NCI-H774 (cell line): ENCODE data around the gene C17orf58.
"Not testable (repeated sequence)": the region's sequence is repeated elsewhere in the genome, so short reads cannot be mapped to it uniquely, and the experiment has no call there.

Experiments used
- DNase-seq: peaks from one replicate; lab custom pipeline; 2025; lab: John Stamatoyannopoulos, UW

The C17orf58 gene

DNA sequence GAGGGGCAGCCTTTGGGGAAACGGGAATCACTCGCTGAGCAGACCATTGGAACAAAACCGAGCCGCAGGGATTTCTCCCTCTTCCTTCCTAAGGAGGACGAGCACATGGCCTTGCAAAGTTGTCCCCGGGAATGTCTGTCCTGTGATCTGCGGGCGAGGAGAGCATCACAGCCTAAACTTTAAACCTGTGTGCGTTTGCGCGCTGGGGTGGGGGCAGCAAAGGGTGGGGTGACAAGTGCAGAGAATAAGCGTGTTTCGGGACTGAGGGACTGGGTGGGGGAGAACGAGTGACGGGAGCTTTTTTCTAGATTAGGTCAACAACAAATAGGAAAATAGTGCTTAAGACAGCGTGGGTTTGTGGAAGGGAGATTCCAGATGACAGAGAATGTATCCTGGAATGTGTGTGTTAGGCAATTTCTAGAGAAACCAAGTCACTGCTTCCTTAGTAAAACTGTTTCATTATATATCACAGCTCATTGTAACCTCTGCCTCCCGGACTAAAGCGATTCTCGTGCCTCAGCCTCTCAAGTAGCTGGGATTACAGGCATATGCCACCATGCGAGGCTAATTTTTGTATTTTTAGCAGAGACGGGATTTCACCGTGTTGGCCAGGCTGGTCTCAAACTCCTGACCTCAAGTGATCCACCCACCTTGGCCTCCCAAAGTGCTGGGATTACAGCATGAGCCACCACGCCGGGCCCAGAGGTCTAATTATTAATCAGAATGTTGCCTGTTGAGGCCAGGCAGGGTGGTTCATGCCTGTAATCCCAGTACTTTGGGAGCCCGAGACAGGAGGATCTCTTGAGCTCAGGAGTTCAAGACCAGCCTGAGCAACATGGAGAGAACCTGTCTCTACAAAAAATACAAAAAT lies at the start of gene C17orf58:
C17orf58 (minus strand) TSS at position 169 of the 871 bp plus-strand sequence. CDS start 271 bp downstream, outside the sequence.
- not testable (repeated sequence) for DNase-seq

- no peak for DNase-seq
Measured at GRCh38 chr17:68036304-68037147, 40.3 kb upstream of the C17orf58 start.

- peak; percentile 100 for DNase-seq
Measured at GRCh38 chr17:68035523-68036303, 39.4 kb upstream of the C17orf58 start, which contains the start of gene KPNA2. Gene KPNA2 (plus strand): TSS chr17:68035735. CDS start chr17:68037133, 1,398 bp downstream.

GRCh38 chr17:68035131-68035522 lies 38.9 kb upstream of the C17orf58 start:
- peak; percentile 100 for DNase-seq

GRCh38 chr17:68034452-68034776 lies 38.1 kb upstream of the C17orf58 start:
- no peak for DNase-seq

DNA sequence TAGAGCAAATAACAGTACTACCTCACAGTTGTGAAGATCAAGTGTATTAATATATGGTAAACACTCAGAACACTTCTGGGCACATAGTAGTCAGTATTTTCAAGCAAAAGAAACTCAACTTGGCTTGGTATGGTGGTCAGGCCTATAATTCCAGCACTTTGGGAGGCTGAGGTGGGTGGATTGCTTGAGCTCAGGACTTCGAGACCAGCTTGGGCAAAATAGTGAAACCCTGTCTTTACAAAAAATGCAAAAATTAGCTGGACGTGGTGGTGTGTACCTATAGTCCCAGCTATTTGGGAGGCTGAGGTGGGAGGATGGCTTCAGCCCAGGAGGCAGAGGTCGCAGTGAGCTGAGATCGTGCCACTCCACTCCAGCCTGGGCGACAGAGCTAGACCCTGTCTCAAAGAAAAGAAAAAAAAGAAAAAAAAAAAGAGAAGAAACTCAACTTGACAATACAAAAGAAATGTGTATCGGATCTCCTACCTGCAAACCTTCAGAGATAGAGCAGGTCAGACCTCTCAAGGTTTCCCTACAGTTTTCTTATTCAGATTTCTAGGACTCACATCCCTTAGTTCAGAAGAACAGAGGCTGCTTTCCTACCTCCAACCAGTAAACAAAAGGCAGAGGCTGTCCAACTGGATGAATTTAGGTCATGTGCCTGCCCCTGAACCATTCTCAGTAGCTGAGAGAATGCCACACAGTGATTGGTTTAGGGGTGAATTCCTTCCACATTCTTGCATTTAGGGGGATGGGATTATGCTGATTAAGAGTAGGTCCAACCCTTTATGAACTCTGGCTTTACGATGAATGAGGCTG lies 37.6 kb upstream of the C17orf58 start:
- DNase-seq: no peak

DNA sequence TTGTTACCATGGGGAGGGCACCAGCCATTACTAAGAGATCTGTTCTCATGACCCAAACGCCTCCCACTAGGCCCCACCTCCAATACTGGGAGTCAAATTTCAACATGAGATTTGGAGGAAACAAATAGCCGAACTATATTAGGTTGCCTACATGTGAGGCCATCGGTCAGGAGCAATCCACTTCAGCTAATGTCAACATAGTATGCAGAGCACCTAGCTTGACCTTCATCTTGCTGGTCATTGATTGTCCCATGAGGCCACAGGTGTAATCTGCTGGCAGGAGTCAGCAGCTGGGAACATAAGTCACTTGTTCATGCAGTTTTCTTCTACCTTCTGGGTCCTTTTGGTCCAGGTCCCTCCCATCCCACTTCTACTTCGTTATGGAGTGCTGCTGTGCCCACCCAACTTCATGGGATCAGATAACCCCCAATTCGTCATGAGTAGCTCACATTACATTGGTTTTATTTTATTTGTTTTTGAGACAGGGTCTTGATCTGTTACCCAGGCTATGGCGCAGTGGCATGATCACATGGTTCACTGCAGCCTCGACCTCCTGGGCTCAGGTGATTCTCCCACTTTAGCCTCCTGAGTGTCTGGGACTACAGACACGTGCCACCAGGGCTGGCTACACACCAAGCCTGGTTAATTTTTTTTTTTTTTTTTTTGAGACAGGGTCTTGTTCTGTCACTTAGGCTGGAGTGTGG lies 33.4 kb upstream of the C17orf58 start:
- peak; percentile 27 for DNase-seq

DNA sequence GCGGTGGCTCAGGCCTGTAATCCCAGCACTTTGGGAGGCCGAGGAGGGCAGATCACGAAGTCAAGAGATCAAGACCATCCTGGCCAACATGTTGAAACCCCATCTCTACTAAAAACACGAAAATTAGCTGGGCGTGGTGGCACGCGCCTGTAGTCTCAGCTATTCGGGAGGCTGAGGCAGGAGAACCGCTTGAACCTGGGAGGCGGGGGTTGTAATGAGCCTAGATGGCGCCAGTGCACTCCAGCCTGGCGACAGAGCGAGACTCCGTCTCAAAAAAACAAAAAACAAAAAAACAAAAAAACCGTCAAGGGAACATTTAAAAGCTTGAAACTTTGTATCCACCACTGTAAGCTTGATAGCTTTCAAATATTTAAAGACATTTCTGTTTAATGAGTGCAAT lies 26.3 kb upstream of the C17orf58 start:
- DNase-seq: not testable (repeated sequence)

DNA sequence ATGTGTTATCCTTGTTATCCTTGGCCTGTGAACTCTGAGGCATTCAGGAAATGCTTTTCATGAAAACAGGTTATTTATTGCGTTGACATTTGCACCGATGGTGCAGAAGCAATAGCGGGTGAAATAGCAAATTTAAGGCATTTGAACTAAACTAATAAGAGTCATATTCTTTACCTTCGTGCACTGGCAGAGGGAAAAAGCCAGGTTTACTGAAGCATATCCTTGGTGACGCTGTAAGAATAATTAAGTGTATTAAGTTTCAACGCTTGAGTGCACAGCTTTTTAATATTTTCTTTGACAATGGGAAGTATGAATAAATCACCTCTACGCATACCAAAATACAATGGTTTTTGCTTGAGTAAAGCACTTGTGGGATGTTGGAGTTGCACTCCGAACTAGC lies 25.7 kb upstream of the C17orf58 start:
- no peak for DNase-seq

DNA sequence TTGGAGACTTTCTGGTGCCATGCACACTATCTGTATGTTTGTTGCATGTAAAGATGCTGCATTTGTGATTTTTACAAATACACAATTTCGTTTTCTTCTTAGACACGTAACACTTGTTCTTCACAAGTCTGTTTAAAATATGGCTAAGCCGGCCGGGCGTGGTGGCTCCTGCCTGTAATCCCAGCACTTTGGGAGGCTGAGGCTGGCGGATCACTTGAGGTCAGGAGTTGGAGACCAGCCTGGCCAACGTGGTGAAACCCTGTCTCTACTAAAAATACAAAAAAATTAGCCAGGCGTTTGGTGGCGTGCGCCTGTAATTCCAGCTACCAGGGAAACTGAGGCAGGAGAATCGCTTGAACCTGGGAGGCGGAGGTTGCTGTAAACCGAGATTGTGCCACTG lies 24.5 kb upstream of the C17orf58 start:
- not testable (repeated sequence) for DNase-seq

- peak; percentile 70 for DNase-seq
Measured at GRCh38 chr17:68020409-68020756, 24.1 kb upstream of the C17orf58 start.

- peak; percentile 99 for DNase-seq
Measured at GRCh38 chr17:68019675-68020408, 23.6 kb upstream of the C17orf58 start.

GRCh38 chr17:68019336-68019674 lies 23.0 kb upstream of the C17orf58 start:
- DNase-seq: no peak

GRCh38 chr17:68018493-68018892 lies 22.2 kb upstream of the C17orf58 start:
- DNase-seq: not testable (repeated sequence)

- DNase-seq: no peak
Measured at GRCh38 chr17:68016838-68017237, 20.6 kb upstream of the C17orf58 start.

DNA sequence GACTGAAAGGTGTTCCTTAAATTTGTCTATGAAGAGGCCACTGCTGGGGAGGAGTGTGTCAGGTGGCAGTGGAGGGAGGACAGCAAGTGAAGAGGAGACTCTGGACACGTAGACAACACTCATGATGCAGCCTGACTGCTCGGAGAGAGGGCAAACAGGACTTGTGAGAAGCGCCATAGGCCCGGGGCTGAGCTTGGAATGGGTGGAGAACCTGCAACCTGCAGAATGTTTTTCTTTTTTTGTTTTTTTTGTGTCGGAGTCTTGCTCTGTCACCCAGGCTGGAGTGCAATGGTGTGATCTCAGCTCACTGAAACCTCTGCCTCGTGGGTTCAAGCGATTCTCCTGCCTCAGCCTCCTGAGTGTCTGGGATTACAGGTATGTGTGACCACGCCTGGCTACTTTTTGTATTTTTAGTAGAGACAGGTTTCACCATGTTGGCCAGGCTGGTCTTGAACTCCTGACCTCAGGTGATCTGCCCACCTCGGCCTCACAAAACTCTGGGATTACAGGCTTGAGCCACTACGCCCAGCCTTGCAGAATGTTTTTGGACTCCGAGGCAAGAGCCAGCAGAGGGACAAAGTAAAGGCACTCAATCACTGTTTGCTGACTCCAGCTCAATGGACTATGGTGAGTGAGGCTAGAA lies 18.9 kb upstream of the C17orf58 start:
- no peak for DNase-seq

GRCh38 chr17:68013385-68013784 lies 17.1 kb upstream of the C17orf58 start:
- no peak for DNase-seq

DNA sequence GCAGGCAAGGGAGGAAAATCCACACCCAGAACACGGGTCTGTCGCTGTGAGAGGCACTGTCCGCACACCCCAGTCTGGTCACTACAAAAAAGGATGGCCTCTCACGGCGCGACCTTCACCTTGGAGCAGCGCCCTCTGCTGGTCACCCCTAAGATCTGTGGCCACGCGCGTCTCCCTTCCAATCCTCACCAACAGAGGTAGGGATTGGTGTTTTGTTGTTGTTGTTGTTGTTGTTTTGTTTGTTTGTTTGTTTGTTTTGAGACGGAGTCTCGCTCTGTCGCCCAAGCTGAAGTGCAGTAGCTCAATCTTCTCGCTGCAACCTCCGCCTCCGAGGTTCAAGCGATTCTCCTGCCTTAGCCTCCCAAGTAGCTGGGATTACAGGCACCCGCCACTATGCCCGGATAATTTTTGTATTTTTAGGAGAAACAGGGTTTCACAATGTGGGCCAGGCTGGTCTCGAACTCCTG lies 15.0 kb upstream of the C17orf58 start:
- peak; percentile 70 for DNase-seq

DNA sequence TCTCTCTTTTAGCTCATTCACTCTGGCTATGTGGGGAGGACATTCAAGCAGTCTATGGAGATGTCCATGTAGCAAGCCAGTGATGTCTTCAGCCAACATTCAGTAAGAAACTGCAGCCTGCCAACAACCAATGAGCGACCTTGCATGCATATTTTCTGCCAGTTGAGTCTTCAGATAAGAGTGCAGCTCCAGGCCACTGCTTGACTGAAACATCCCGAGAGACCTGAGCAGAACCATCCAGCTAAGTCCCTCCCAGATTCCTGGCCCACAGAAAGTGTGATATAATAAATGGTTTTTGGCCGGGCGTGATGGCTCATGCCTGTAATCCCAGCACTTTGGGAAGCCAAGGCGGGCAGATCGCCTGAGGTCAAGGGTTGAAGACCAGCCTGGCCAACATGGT lies 10.5 kb upstream of the C17orf58 start:
- no peak for DNase-seq
